ENCODE results near the gene INPP4B.

The INPP4B gene

GRCh38 chr4:142158980-142159379 lies 687.1 kb downstream of the INPP4B start:
- H3K4me3 ChIP-seq (ENCODE audit: low read depth, low read length): no peak overlapping the region
- TF ChIP-seq CTCF (IDR thresholded peaks at IDR 0.05; ENCODE audit: borderline replicate concordance, insufficient read depth, low read depth, low read length): no peak

- no peak for TF ChIP-seq CTCF (IDR thresholded peaks at IDR 0.05; ENCODE audit: borderline replicate concordance, insufficient read depth, low read depth, low read length)
- H3K4me3 ChIP-seq (ENCODE audit: low read depth, low read length): no peak overlapping the region
Measured at GRCh38 chr4:142156256-142156655, 689.8 kb downstream of the INPP4B start.

- H3K4me3 ChIP-seq (ENCODE audit: low read depth, low read length): no peak overlapping the region
- TF ChIP-seq CTCF (IDR thresholded peaks at IDR 0.05; ENCODE audit: borderline replicate concordance, insufficient read depth, low read depth, low read length): no peak
Measured at GRCh38 chr4:142155347-142155746, 690.8 kb downstream of the INPP4B start.

- no peak overlapping the region for H3K4me3 ChIP-seq (ENCODE audit: low read depth, low read length)
- TF ChIP-seq CTCF (IDR thresholded peaks at IDR 0.05; ENCODE audit: borderline replicate concordance, insufficient read depth, low read depth, low read length): no peak
Measured at GRCh38 chr4:142150483-142150882, 695.6 kb downstream of the INPP4B start.

- H3K4me3 ChIP-seq (ENCODE audit: low read depth, low read length): no peak overlapping the region
- TF ChIP-seq CTCF (IDR thresholded peaks at IDR 0.05; ENCODE audit: borderline replicate concordance, insufficient read depth, low read depth, low read length): no peak
Measured at GRCh38 chr4:142144813-142145212, 701.3 kb downstream of the INPP4B start.

- no peak for TF ChIP-seq CTCF (IDR thresholded peaks at IDR 0.05; ENCODE audit: borderline replicate concordance, insufficient read depth, low read depth, low read length)
- H3K4me3 ChIP-seq (ENCODE audit: low read depth, low read length): no peak overlapping the region
Measured at GRCh38 chr4:142142366-142143054, 703.6 kb downstream of the INPP4B start.

- TF ChIP-seq CTCF (IDR thresholded peaks at IDR 0.05; ENCODE audit: borderline replicate concordance, insufficient read depth, low read depth, low read length): no peak
- H3K4me3 ChIP-seq (ENCODE audit: low read depth, low read length): no peak overlapping the region
Measured at GRCh38 chr4:142141224-142141623, 704.9 kb downstream of the INPP4B start.

Data from GM12875 (cell line).